MM.1S (cell line): ENCODE data around the gene CCDC38.

Experiments used
- CTCF ChIP-seq: fragments of 300-600 bp; sonication (generic); IDR thresholded peaks from 2 replicates; pipeline ENCODE4 v1.5.1; 2016; ENCODE audit warnings: antibody characterized with exemption, low read length, mixed read lengths
- EZH2phosphoT487 ChIP-seq: fragments of 300-600 bp; sonication (generic); IDR thresholded peaks from 2 replicates; pipeline ENCODE4 v1.6.1; 2018; ENCODE audit warnings: antibody characterized with exemption, low read length

- TF ChIP-seq CTCF (no peak), EZH2phosphoT487 (no peak)
These were observed 20.2 kb downstream of the CCDC38 start for GRCh38 chr12:95922231-95922630.
